Astrocyte (in vitro differentiated cells and primary cell): Measurements from ENCODE around the gene HES7.

Experiments
- EZH2 ChIP-seq: IDR thresholded peaks from 2 replicates; pipeline ENCODE4 v1.6.1; 2012; ENCODE audit warnings: mild to moderate bottlenecking, low read length, inconsistent platforms; ENCODE audit not compliant: insufficient read depth
- TF ChIP-seq, protein P1 (sequence below): IDR thresholded peaks from 2 replicates; pipeline ENCODE4 v1.5.1; 2011; ENCODE audit warnings: low read depth, mild to moderate bottlenecking, inconsistent platforms, low read length, moderate library complexity; ENCODE audit not compliant: insufficient read depth

DNA sequence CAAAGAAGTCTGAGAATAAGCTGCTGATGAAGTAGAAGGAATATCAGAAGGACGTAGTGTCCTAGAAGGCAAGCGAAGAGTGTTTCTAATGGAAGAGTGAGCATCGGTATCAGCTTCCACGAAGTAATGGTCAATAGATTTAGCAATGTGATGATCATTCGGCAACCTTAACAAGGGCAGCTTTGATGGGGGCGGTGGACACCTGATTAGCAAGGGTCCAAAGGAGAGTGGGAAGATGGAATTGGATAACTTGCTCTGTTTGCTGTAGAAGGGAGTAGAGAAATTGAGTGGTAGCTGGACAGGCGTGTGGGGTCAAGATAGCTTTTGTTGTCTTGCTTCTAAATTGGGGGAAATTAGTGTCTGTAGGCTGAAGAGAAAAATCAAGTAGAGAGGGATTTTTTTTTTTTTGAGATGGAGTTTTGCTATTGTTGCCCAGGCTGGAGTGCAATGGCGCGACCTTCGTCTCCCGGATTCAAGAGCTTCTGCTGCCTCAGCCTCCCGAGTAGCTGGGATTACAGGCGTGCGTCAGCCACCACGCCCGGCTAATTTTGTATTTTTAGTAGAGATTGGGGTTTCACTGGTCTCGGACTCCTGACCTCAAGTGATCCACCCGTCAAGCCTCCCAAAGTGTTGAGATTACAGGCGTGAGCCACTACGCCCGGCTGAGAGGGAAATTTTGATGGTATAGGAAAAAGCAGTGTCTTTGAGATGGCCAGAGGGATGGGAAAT, 13.9 kb upstream of the HES7 start:
- TF ChIP-seq, protein P1, sequence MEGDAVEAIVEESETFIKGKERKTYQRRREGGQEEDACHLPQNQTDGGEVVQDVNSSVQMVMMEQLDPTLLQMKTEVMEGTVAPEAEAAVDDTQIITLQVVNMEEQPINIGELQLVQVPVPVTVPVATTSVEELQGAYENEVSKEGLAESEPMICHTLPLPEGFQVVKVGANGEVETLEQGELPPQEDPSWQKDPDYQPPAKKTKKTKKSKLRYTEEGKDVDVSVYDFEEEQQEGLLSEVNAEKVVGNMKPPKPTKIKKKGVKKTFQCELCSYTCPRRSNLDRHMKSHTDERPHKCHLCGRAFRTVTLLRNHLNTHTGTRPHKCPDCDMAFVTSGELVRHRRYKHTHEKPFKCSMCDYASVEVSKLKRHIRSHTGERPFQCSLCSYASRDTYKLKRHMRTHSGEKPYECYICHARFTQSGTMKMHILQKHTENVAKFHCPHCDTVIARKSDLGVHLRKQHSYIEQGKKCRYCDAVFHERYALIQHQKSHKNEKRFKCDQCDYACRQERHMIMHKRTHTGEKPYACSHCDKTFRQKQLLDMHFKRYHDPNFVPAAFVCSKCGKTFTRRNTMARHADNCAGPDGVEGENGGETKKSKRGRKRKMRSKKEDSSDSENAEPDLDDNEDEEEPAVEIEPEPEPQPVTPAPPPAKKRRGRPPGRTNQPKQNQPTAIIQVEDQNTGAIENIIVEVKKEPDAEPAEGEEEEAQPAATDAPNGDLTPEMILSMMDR, result no peak
- no peak for TF ChIP-seq EZH2
